A673 (cell line): ENCODE measurements around the gene SP6. TPM values are rescaled to one million over a fixed set of nuclear protein-coding genes. Genes with fewer than 3 reads are reported as not detected.

Source experiments
- BruUV-seq: library from RNA; stranded (reverse); fragments of 400-500 nt; replicated peaks from 2 replicates; lab custom pipeline; 2021; lab: Mats Ljungman, UMichigan
- CTCF ChIA-PET: fragments of 300-600 bp; sonication (Branson Sonifier 250); formaldehyde crosslinking; loops from one replicate; lab custom pipeline; 2022; ENCODE audit warnings: antibody characterized with exemption; lab: Charles Lee
- POLR2A ChIA-PET: fragments of 300-600 bp; sonication (Branson Sonifier 250); formaldehyde crosslinking; loops from one replicate; lab custom pipeline; 2022; ENCODE audit warnings: antibody characterized with exemption; ENCODE audit not compliant: low non-redundant PET; lab: Charles Lee
- DNase-seq: peaks from one replicate; pipeline ENCODE4 v3.0.0-alpha.2; 2015; ENCODE audit warnings: low spot score
- H3K27ac ChIP-seq: fragments of 200-600 bp; sonication (generic); 2 replicates; pipeline ENCODE4 v1.5.1; 2016; ENCODE audit warnings: mixed run types, low read depth, mild to moderate bottlenecking, mixed read lengths, antibody characterized with exemption, low read length; ENCODE audit not compliant: poor library complexity, severe bottlenecking
- H3K27me3 ChIP-seq: fragments of 200-600 bp; sonication (generic); replicated peaks from 2 replicates; pipeline ENCODE4 v1.6.1; 2017; ENCODE audit warnings: mixed run types, low read depth, mild to moderate bottlenecking, mixed read lengths, antibody characterized with exemption, low read length; ENCODE audit not compliant: insufficient read depth, poor library complexity
- H3K36me3 ChIP-seq: fragments of 200-600 bp; sonication (generic); 2 replicates; pipeline ENCODE4 v1.6.1; 2016; ENCODE audit warnings: mixed run types, mild to moderate bottlenecking, mixed read lengths, antibody characterized with exemption, low read length; ENCODE audit not compliant: insufficient read depth, poor library complexity, severe bottlenecking
- H3K4me1 ChIP-seq: fragments of 200-600 bp; sonication (generic); 2 replicates; pipeline ENCODE4 v1.6.1; 2017; ENCODE audit warnings: mixed run types, mild to moderate bottlenecking, mixed read lengths, antibody characterized with exemption, low read length; ENCODE audit not compliant: insufficient read depth, poor library complexity, severe bottlenecking
- H3K4me3 ChIP-seq: fragments of 200-600 bp; sonication (generic); 2 replicates; pipeline ENCODE4 v1.5.1; 2016; ENCODE audit warnings: low read depth, mixed run types, mild to moderate bottlenecking, mixed read lengths, low read length; ENCODE audit not compliant: poor library complexity, severe bottlenecking
- H3K9me3 ChIP-seq: fragments of 200-600 bp; sonication (generic); 2 replicates; pipeline ENCODE4 v1.6.1; 2016; ENCODE audit warnings: mixed run types, low read depth, mild to moderate bottlenecking, mixed read lengths, antibody characterized with exemption, low read length; ENCODE audit not compliant: poor library complexity, severe bottlenecking
- CTCF ChIP-seq: fragments of 300-800, 200-600 bp; sonication (generic); conservative IDR thresholded peaks from 2 replicates; pipeline ENCODE4 v1.5.1; 2017; ENCODE audit warnings: low read depth, mild to moderate bottlenecking, antibody characterized with exemption, low read length, moderate library complexity, mixed read lengths
- EZH2 ChIP-seq: fragments of 200-600 bp; sonication (generic); IDR thresholded peaks from 2 replicates; pipeline ENCODE4 v1.6.1; 2017; ENCODE audit warnings: borderline replicate concordance, low read depth, mild to moderate bottlenecking, mixed read lengths, antibody characterized with exemption, low read length; ENCODE audit not compliant: poor library complexity, severe bottlenecking
- intact Hi-C: fragments of 100-400 bp; cut with micrococcal nuclease; formaldehyde crosslinking; loops from one replicate; pipeline ENCODE4 v1.10.0; 2022; ENCODE audit not compliant: unreplicated experiment
- total RNA-seq: library from RNA; stranded (reverse); gene quantifications from 2 replicates; pipeline ENCODE4 v1.2.3, GENCODE V29; 2021

The SP6 gene
- total RNA-seq, 1 experiment from 2014 or later: 0.15 TPM

- CTCF ChIA-PET: no interaction called here
- DNase-seq: no peak
- TF ChIP-seq CTCF (no peak), EZH2 (no peak)
- Histone ChIP-seq H3K27ac (no peak overlapping the region), H3K4me3 (no peak overlapping the region), H3K9me3 (no peaks in the 10 kb centered on the region), H3K36me3 (no peaks in the 10 kb centered on the region), H3K4me1 (no peaks in the 10 kb centered on the region), H3K27me3 (no peaks in the 10 kb centered on the region)
- POLR2A ChIA-PET: no interaction called here
- no TSS peak for BruUV-seq
- intact Hi-C loops: no loop called here
These were observed 12.3 kb downstream of the SP6 start for GRCh38 chr17:47838636-47839035.

- ChIA-PET CTCF (no interaction called here), POLR2A (no interaction called here)
- DNase-seq: no peak
- TF ChIP-seq CTCF (no peak), EZH2 (no peak)
- intact Hi-C loops: no loop called here
- Histone ChIP-seq H3K27me3 (no peaks in the 10 kb centered on the region), H3K27ac (no peak overlapping the region), H3K9me3 (no peaks in the 10 kb centered on the region), H3K4me3 (no peak overlapping the region), H3K36me3 (no peaks in the 10 kb centered on the region), H3K4me1 (no peaks in the 10 kb centered on the region)
- BruUV-seq: no TSS peak
These were observed 13.4 kb downstream of the SP6 start for GRCh38 chr17:47837401-47838039.

- Histone ChIP-seq H3K4me1 (peaks cover 6% of the 10 kb centered on the region), H3K9me3 (no peaks in the 10 kb centered on the region), H3K27me3 (no peaks in the 10 kb centered on the region), H3K36me3 (no peaks in the 10 kb centered on the region), H3K4me3 (no peak overlapping the region), H3K27ac (no peak overlapping the region)
- no TSS peak for BruUV-seq
- intact Hi-C loops: no loop called here
- CTCF ChIA-PET: no interaction called here
- TF ChIP-seq EZH2 (no peak), CTCF (no peak)
- POLR2A ChIA-PET: no interaction called here
- no peak for DNase-seq
These were observed 14.4 kb downstream of the SP6 start for GRCh38 chr17:47836601-47837000.
